Ishikawa (cell line): ENCODE data around the gene MRPL14.

Experiments
- CEBPB ChIP-seq: IDR thresholded peaks from 2 replicates; pipeline ENCODE4 v1.6.1; 2012
- CREB1 ChIP-seq: IDR thresholded peaks from 2 replicates; pipeline ENCODE4 v1.6.1; 2012; ENCODE audit warnings: low read depth
- EGR1 ChIP-seq: IDR thresholded peaks from 2 replicates; pipeline ENCODE4 v1.6.1; 2012
- EP300 ChIP-seq: IDR thresholded peaks from 2 replicates; pipeline ENCODE4 v1.6.1; 2012; ENCODE audit warnings: borderline replicate concordance
- FOXM1 ChIP-seq: IDR thresholded peaks from 2 replicates; pipeline ENCODE4 v1.6.1; 2012; ENCODE audit warnings: low read depth, borderline replicate concordance
- MAX ChIP-seq: IDR thresholded peaks from 2 replicates; pipeline ENCODE4 v1.6.1; 2012
- NFIC ChIP-seq: IDR thresholded peaks from 2 replicates; pipeline ENCODE4 v1.6.1; 2012
- RAD21 ChIP-seq: IDR thresholded peaks from 2 replicates; pipeline ENCODE4 v1.6.1; 2012; ENCODE audit warnings: low read depth
- REST ChIP-seq: IDR thresholded peaks from 2 replicates; pipeline ENCODE4 v1.6.1; 2012; ENCODE audit warnings: low read depth, mild to moderate bottlenecking
- TAF1 ChIP-seq: IDR thresholded peaks from 2 replicates; pipeline ENCODE4 v1.6.1; 2012; ENCODE audit warnings: low read depth, mild to moderate bottlenecking
- TCF12 ChIP-seq: IDR thresholded peaks from 2 replicates; pipeline ENCODE4 v1.6.1; 2012; ENCODE audit warnings: low read depth
- TEAD4 ChIP-seq: IDR thresholded peaks from 2 replicates; pipeline ENCODE4 v1.6.1; 2012
- USF1 ChIP-seq: IDR thresholded peaks from 2 replicates; pipeline ENCODE4 v1.6.1; 2012
- YY1 ChIP-seq: IDR thresholded peaks from 2 replicates; pipeline ENCODE4 v1.6.1; 2012; ENCODE audit warnings: low read depth
- ZBTB7A ChIP-seq: IDR thresholded peaks from 2 replicates; pipeline ENCODE4 v1.6.1; 2012; ENCODE audit warnings: low read depth

Gene MRPL14

GRCh38 chr6:44162876-44163625 lies 35.8 kb upstream of the MRPL14 start:
- no peak for TF ChIP-seq CREB1

- TF ChIP-seq NFIC (no peak), CREB1 (no peak), USF1 (no peak), RAD21 (no peak), MAX (no peak), EGR1 (no peak), TAF1 (no peak), EP300 (no peak), FOXM1 (no peak), REST (no peak), TCF12 (no peak), YY1 (no peak), ZBTB7A (no peak), CEBPB (no peak), TEAD4 (no peak)
Measured at GRCh38 chr6:44161997-44162338, 34.7 kb upstream of the MRPL14 start.

- TF ChIP-seq FOXM1: no peak
- TF ChIP-seq NFIC: no peak
- TF ChIP-seq EGR1: no peak
- TF ChIP-seq TCF12: no peak
- TF ChIP-seq RAD21: no peak
- no peak for TF ChIP-seq USF1
- no peak for TF ChIP-seq TEAD4
- no peak for TF ChIP-seq MAX
- no peak for TF ChIP-seq REST
- TF ChIP-seq YY1: no peak
- no peak for TF ChIP-seq EP300
- TF ChIP-seq CEBPB: no peak
- TF ChIP-seq CREB1: no peak
- TF ChIP-seq TAF1: no peak
- no peak for TF ChIP-seq ZBTB7A
Measured at GRCh38 chr6:44158770-44159228, 31.5 kb upstream of the MRPL14 start, which contains the start of gene CAPN11. Gene CAPN11 (plus strand): TSS chr6:44158820. CDS start chr6:44158849, 29 bp downstream.

- TF ChIP-seq CEBPB: no peak
- no peak for TF ChIP-seq FOXM1
- TF ChIP-seq USF1: no peak
- TF ChIP-seq YY1: no peak
- TF ChIP-seq REST: no peak
- no peak for TF ChIP-seq NFIC
- no peak for TF ChIP-seq EGR1
- TF ChIP-seq CREB1: no peak
- no peak for TF ChIP-seq EP300
- TF ChIP-seq TCF12: no peak
- no peak for TF ChIP-seq ZBTB7A
- no peak for TF ChIP-seq MAX
- no peak for TF ChIP-seq TEAD4
- TF ChIP-seq TAF1: no peak
- TF ChIP-seq RAD21: no peak
Measured at GRCh38 chr6:44157152-44157521, 29.9 kb upstream of the MRPL14 start.
